H1 (cell line): ENCODE measurements around the gene CX3CL1. TPM values are rescaled to one million over a fixed set of nuclear protein-coding genes. Genes with fewer than 3 reads are reported as not detected.

ENCODE experiments used
- CTCF ChIA-PET: fragments of 300-600 bp; sonication (Branson Sonifier 250); formaldehyde crosslinking; loops from one replicate; lab custom pipeline; 2021; ENCODE audit not compliant: partially characterized antibody; lab: Charles Lee
- POLR2A ChIA-PET: fragments of 300-600 bp; sonication (Branson Sonifier 250); formaldehyde crosslinking; loops from one replicate; lab custom pipeline; 2021; ENCODE audit warnings: inconsistent platforms; ENCODE audit not compliant: partially characterized antibody; lab: Charles Lee
- DNase-seq, 2 experiments: peaks; one replicate each; pipeline versions ENCODE4 v3.0.0 to v3.0.0-alpha.2; 2010 to 2022; ENCODE audit warnings: low spot score in 2 of 2, low read depth in 1 of 2, mixed read lengths in 1 of 2
- FAIRE-seq: peaks from 2 replicates; lab custom pipeline; 2011; peaks lifted over from hg19 to GRCh38; lab: Jason Lieb, UNC
- H2AFZ ChIP-seq: 2 replicates; pipeline ENCODE4 v1.8.1; 2012; ENCODE audit warnings: low read length, inconsistent platforms
- H2AK5ac ChIP-seq: 2 replicates; pipeline ENCODE4 v1.6.1; 2013; ENCODE audit warnings: low read depth, low read length
- H2BK120ac ChIP-seq: replicated peaks from 2 replicates; pipeline ENCODE3; 2013; ENCODE audit warnings: low read depth, low read length, inconsistent platforms
- H2BK12ac ChIP-seq: 2 replicates; pipeline ENCODE4 v1.6.1; 2013; ENCODE audit warnings: low read depth, low read length
- H2BK15ac ChIP-seq: 2 replicates; pipeline ENCODE4 v1.6.1; 2013; ENCODE audit warnings: low read length
- H2BK20ac ChIP-seq: 2 replicates; pipeline ENCODE4 v1.6.1; 2013; ENCODE audit warnings: low read length
- H2BK5ac ChIP-seq: 2 replicates; pipeline ENCODE4 v1.6.1; 2013; ENCODE audit warnings: low read depth, low read length
- H3K14ac ChIP-seq: 2 replicates; pipeline ENCODE4 v1.6.1; 2013; ENCODE audit warnings: inconsistent platforms; ENCODE audit not compliant: insufficient read length
- H3K18ac ChIP-seq: 2 replicates; pipeline ENCODE4 v1.6.1; 2013; ENCODE audit warnings: low read length; ENCODE audit errors: extremely low read depth
- H3K23ac ChIP-seq: 2 replicates; pipeline ENCODE4 v1.6.1; 2013; ENCODE audit warnings: inconsistent platforms; ENCODE audit not compliant: insufficient read length
- H3K23me2 ChIP-seq: 2 replicates; pipeline ENCODE4 v1.6.1; 2013; ENCODE audit warnings: low read depth, low read length
- H3K27ac ChIP-seq: 2 replicates; pipeline ENCODE4 v1.6.1; 2011; ENCODE audit warnings: low read depth, low read length, inconsistent platforms
- H3K27me3 ChIP-seq, 4 experiments: replicated peaks in 1 of 4; 1 replicate in 1 of 4; 2 replicates in 3 of 4; pipeline versions ENCODE4 v1.6.1 to v1.8.1; 2011 to 2013; ENCODE audit warnings: low read length in 3 of 4, mild to moderate bottlenecking in 3 of 4, inconsistent platforms in 2 of 4, mixed read lengths in 2 of 4, moderate library complexity in 1 of 4; ENCODE audit not compliant: control insufficient read depth in 3 of 4, insufficient read depth in 3 of 4; ENCODE audit errors: extremely low read depth in 1 of 4
- H3K36me3 ChIP-seq, 4 experiments: 2 replicates each; pipeline versions ENCODE4 v1.6.1 to v1.8.1; 2011 to 2013; ENCODE audit warnings: mild to moderate bottlenecking in 4 of 4, low read length in 3 of 4, moderate library complexity in 2 of 4, control low read depth in 1 of 4, inconsistent platforms in 1 of 4; ENCODE audit not compliant: insufficient read depth in 4 of 4, control insufficient read depth in 2 of 4
- H3K4ac ChIP-seq: replicated peaks from 2 replicates; pipeline ENCODE3; 2013; ENCODE audit warnings: low read length, low read depth, mixed read lengths, inconsistent platforms; ENCODE audit not compliant: insufficient read length
- H3K4me1 ChIP-seq, 4 experiments: replicated peaks in 1 of 4; 1 replicate in 1 of 4; 2 replicates in 3 of 4; pipeline versions ENCODE4 v1.6.1 to v1.8.1; 2011 to 2013; ENCODE audit warnings: low read length in 3 of 4, inconsistent platforms in 2 of 4, mixed read lengths in 1 of 4; ENCODE audit not compliant: insufficient read depth in 4 of 4, control insufficient read depth in 3 of 4
- H3K4me2 ChIP-seq, 2 experiments: 2 replicates each; pipeline versions ENCODE4 v1.6.1 to v1.8.1; 2011 to 2013; ENCODE audit warnings: low read depth in 2 of 2, low read length in 2 of 2, control low read depth in 1 of 2, inconsistent platforms in 1 of 2, mild to moderate bottlenecking in 1 of 2; ENCODE audit not compliant: insufficient read depth in 1 of 2
- H3K4me3 ChIP-seq, 4 experiments: fragments of 200-600, 300-600 bp in 1 of 4; sonication (generic), shearing (Covaris generic), sonication (Bioruptor Twin) in 1 of 4; 2 replicates each; pipeline versions ENCODE4 v1.5.1 to v1.8.1; 2011 to 2016; ENCODE audit warnings: low read length in 4 of 4, low read depth in 3 of 4, control low read depth in 2 of 4, inconsistent platforms in 2 of 4, mild to moderate bottlenecking in 2 of 4, mixed read lengths in 1 of 4, moderate library complexity in 1 of 4; ENCODE audit not compliant: insufficient read depth in 2 of 4; ENCODE audit errors: extremely low read depth in 1 of 4
- H3K56ac ChIP-seq: replicated peaks from 2 replicates; pipeline ENCODE3; 2013; ENCODE audit warnings: low read depth, mild to moderate bottlenecking, mixed read lengths, low read length, inconsistent platforms; ENCODE audit not compliant: insufficient read length
- H3K79me1 ChIP-seq: 2 replicates; pipeline ENCODE4 v1.6.1; 2013; ENCODE audit warnings: low read depth, low read length, control low read depth
- H3K79me2 ChIP-seq, 2 experiments: 2 replicates each; pipeline versions ENCODE4 v1.6.1 to v1.8.1; 2012 to 2013; ENCODE audit warnings: low read length in 2 of 2, mild to moderate bottlenecking in 2 of 2, inconsistent platforms in 1 of 2; ENCODE audit not compliant: insufficient read depth in 2 of 2, control insufficient read depth in 1 of 2
- H3K9ac ChIP-seq, 4 experiments: replicated peaks in 1 of 4; 1 replicate in 1 of 4; 2 replicates in 3 of 4; pipeline versions ENCODE4 v1.6.1 to v1.8.1; 2011 to 2013; ENCODE audit warnings: low read depth in 3 of 4, low read length in 3 of 4, control low read depth in 2 of 4, mild to moderate bottlenecking in 2 of 4, moderate library complexity in 2 of 4, inconsistent platforms in 1 of 4; ENCODE audit errors: extremely low read depth in 1 of 4
- H3K9me3 ChIP-seq, 2 experiments: 2 replicates each; pipeline versions ENCODE4 v1.6.1 to v1.8.1; 2012 to 2013; ENCODE audit warnings: mild to moderate bottlenecking in 2 of 2, moderate library complexity in 2 of 2, control low read depth in 1 of 2, inconsistent platforms in 1 of 2, low read depth in 1 of 2, low read length in 1 of 2, mixed read lengths in 1 of 2; ENCODE audit not compliant: insufficient read depth in 2 of 2
- H4K20me1 ChIP-seq, 2 experiments: replicated peaks in 1 of 2; 2 replicates each; pipeline versions ENCODE3 to v1.8.1; 2011 to 2013; ENCODE audit warnings: inconsistent platforms in 2 of 2, low read length in 2 of 2, mild to moderate bottlenecking in 1 of 2; ENCODE audit not compliant: insufficient read depth in 2 of 2, control insufficient read depth in 1 of 2
- H4K5ac ChIP-seq: 2 replicates; pipeline ENCODE4 v1.6.1; 2013; ENCODE audit warnings: low read length, low read depth, mixed read lengths, inconsistent platforms; ENCODE audit not compliant: insufficient read length
- H4K8ac ChIP-seq: 2 replicates; pipeline ENCODE4 v1.8.0; 2013; ENCODE audit warnings: mild to moderate bottlenecking, moderate library complexity, low read length, inconsistent platforms; ENCODE audit not compliant: insufficient read depth; ENCODE audit errors: extremely low read depth
- H4K91ac ChIP-seq: replicated peaks from 2 replicates; pipeline ENCODE3; 2013; ENCODE audit warnings: low read length, mixed read lengths, inconsistent platforms; ENCODE audit not compliant: insufficient read length
- EP300 ChIP-seq, 2 experiments: IDR thresholded peaks; 1 replicate in 1 of 2; 2 replicates in 1 of 2; pipeline ENCODE4 v1.6.1; 2011 to 2012; ENCODE audit warnings: low read depth in 2 of 2, low read length in 2 of 2, mild to moderate bottlenecking in 2 of 2, borderline replicate concordance in 1 of 2, inconsistent platforms in 1 of 2, moderate library complexity in 1 of 2
- GTF2F1 ChIP-seq: IDR thresholded peaks from 2 replicates; pipeline ENCODE4 v1.6.1; 2012; ENCODE audit warnings: low read depth, low read length, improper control_type of control experiment, borderline replicate concordance
- KDM5A ChIP-seq: fragments of 200-600 bp; IDR thresholded peaks from 2 replicates; pipeline ENCODE4 v1.7.1; 2012; ENCODE audit warnings: mild to moderate bottlenecking, low read length, inconsistent platforms, mixed read lengths
- NRF1 ChIP-seq: IDR thresholded peaks from 2 replicates; pipeline ENCODE4 v1.6.1; 2011; ENCODE audit warnings: mild to moderate bottlenecking, low read depth, low read length, improper control_type of control experiment
- SP1 ChIP-seq: IDR thresholded peaks from 2 replicates; pipeline ENCODE4 v1.6.1; 2011; ENCODE audit warnings: low read depth, low read length
- TAF7 ChIP-seq: optimal IDR thresholded peaks from 2 replicates; pipeline ENCODE3; 2011; ENCODE audit warnings: low read depth, mild to moderate bottlenecking, inconsistent platforms, low read length, moderate library complexity, borderline replicate concordance
- WGBS, 2 experiments: shearing (Covaris generic) in 1 of 2; methylation state at CpG; one replicate each; pipeline versions ENCODE4 v1.1.6 to v1.1.7; 2013 to 2015; ENCODE audit warnings: low lambda C conversion rate in 2 of 2, mixed read lengths in 2 of 2, inconsistent platforms in 1 of 2, low coverage in 1 of 2, missing lambda C conversion rate in 1 of 2; ENCODE audit not compliant: insufficient replicate concordance in 2 of 2, insufficient coverage in 1 of 2, insufficient read length in 1 of 2; ENCODE audit errors: extremely low coverage in 1 of 2, missing lambda C conversion rate in 1 of 2; 5-methylcytosine and 5-hydroxymethylcytosine counted together
- polyA plus RNA-seq, 7 experiments: library from polyadenylated mRNA; depleted of rRNA in 3 of 7; stranded (reverse) in 5 of 7; unstranded in 2 of 7; fragments of >200 nt in 5 of 7; fragments of 200-250 nt in 2 of 7; gene quantifications; 1 replicate in 5 of 7; 2 replicates in 1 of 7; 4 replicates in 1 of 7; pipeline versions ENCODE4 v1.2.1 to v1.2.3, GENCODE V29; 2011 to 2013; ENCODE audit warnings: missing spikeins in 2 of 7, mixed read lengths in 2 of 7
- total RNA-seq: library from RNA; stranded (reverse); fragmentation: NEBNext Ultra II Directional; extraction: Animal tissue kit (Norgen Biotek cat#: 25700); gene quantifications from 2 replicates; pipeline ENCODE4 v1.2.1, GENCODE V29; 2021

The CX3CL1 gene
- total and polyA plus RNA-seq, 2 of the 8 experiments (the other 6 are each of a cell fraction or from before 2014, with no cell fraction given): 1.4 to 3.0 TPM

- no peak overlapping the region for H3K9ac ChIP-seq
- no peak overlapping the region for H3K4me2 ChIP-seq
- no peak overlapping the region for H2BK12ac ChIP-seq
- no peak for TF ChIP-seq EP300 (IDR thresholded peaks at IDR 0.05; ENCODE audit: borderline replicate concordance in 1 of 2, low read depth in 2 of 2, low read length in 2 of 2)
- TF ChIP-seq SP1: no peak
- no peak for TF ChIP-seq TAF7
- TF ChIP-seq NRF1: no peak
- TF ChIP-seq KDM5A: no peak
- TF ChIP-seq GTF2F1: no peak
- TF ChIP-seq, all 59 proteins: peak for 0
- Histone ChIP-seq H3K4me3 (no peak overlapping the region), H3K9me3 (no peaks in the 10 kb centered on the region), H3K79me2 (no peaks in the 10 kb centered on the region), H2AK5ac (no peak overlapping the region), H3K4ac (no peak overlapping the region), H4K20me1 (no peaks in the 10 kb centered on the region), H4K91ac (no peak overlapping the region), H3K56ac (no peak overlapping the region), H3K18ac (no peak overlapping the region), H2BK20ac (no peak overlapping the region), H2AFZ (no peak overlapping the region), H3K27me3 (no peaks in the 10 kb centered on the region), H4K5ac (no peak overlapping the region), H3K27ac (no peak overlapping the region), H4K8ac (no peak overlapping the region), H3K36me3 (peaks cover 19 to 63% (median 54%) of the 10 kb centered on the region in 4 experiments; a peak in 7 of 8 replicates), H2BK120ac (no peak overlapping the region), H3K14ac (no peak overlapping the region), H2BK5ac (no peak overlapping the region), H3K79me1 (no peaks in the 10 kb centered on the region), H3K23ac (no peak overlapping the region), H3K23me2 (no peaks in the 10 kb centered on the region), H3K4me1 (no peaks in the 10 kb centered on the region), H2BK15ac (no peak overlapping the region)
- POLR2A ChIA-PET: interaction anchor here (0.9 to 1.6 kb wide), 4 partner anchors 10 to 95 kb away, joined by 3 to 6 read pairs (median 4); partner anchors contain the start of genes CIAPIN1 and COQ9
- CTCF ChIA-PET: interaction anchor here (1.0 to 4.4 kb wide), 4 partner anchors 11 to 109 kb away, joined by 3 to 34 read pairs (median 5); no protein-coding TSS in a partner anchor
- DNase-seq: no peak
- 96% methylated on average over 3 of the region's 3 CpGs; no CpG with 5 or more reads in 1 of the 2 experiments for WGBS, 2 experiments
- no peak for FAIRE-seq
These were observed 60.7 kb downstream of the CX3CL1 start for GRCh38 chr16:57432989-57433388.
